ENCODE results near the gene IGLL1.
A peak's percentile ranks its signal among the peaks of the same experiment; 100 is the strongest.
"Not testable (repeated sequence)": the region's sequence is repeated elsewhere in the genome, so short reads cannot be mapped to it uniquely, and the experiment has no call there.

Gene IGLL1

GRCh38 chr22:23579870-23580575 lies at the start of gene IGLL1:
Gene IGLL1 (minus strand): TSS chr22:23580290. CDS start chr22:23580190, 100 bp downstream.
- DNase-seq = no peak

DNA sequence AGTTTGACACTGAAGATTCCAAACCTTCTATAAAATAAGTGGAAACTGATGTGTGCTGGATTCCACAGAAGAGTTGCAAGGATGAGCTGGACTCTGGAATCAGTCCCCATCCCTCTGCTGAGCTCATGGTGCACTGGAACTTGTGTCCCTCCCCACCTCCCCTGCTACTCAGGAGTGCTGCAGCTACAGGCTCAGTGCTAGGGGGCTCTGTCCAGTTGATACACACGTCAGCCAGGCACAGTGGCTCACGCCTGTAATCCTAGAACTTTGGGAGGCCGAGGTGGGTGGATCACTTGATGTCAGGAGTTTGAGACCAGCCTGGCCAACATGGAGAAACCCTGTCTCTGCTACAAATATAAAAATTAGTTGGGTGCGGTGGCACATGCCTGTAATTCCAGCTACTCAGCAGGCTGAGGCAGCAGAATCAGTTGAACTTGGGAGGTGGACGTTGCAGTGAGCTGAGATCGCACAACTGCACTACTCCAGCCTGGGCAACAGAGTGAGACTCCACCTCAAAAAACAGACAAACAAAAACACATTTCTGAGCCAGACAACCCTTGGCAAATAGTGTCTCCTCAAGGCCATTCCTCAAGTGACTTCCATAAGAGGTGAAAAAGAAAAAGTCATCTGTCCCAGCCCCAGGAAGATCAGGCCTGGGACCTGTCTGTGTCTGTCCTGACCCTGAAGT lies 48.1 kb upstream of the IGLL1 start:
- DNase-seq = not testable (repeated sequence)

DNA sequence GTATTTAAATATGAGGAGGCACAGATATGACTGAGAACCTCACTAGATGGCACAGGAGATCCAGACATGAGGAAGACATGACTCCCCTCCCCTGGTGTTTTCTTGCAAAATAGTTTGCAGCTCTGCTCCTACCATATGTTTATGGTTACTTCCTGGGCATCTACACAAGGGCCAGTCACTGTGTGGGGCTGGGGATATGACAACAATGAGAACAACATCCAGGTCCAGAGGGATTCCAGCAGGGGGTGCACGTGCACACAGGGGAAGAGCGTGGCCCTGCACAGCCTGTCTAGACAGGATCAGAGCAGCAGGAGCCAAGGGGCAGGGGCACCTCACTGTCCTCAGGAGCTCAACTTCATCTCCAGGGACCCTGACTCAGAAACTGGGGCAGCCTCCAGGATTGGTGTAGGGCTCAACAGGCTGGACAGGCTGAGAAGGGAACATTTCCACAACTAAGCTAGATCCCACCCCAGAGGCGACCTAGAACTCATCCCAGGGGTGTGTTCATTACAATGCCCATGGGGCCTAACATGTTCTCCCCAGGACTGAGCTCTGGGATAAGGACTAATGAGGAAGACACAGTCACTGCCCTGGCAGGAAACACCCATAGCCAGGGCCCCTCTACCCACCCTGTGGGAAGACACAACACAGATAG lies 47.4 kb upstream of the IGLL1 start:
- peak; percentile 74 for DNase-seq

GRCh38 chr22:23626286-23626975 lies 46.3 kb upstream of the IGLL1 start:
- no peak for DNase-seq

GRCh38 chr22:23622634-23623033 lies 42.5 kb upstream of the IGLL1 start:
- DNase-seq = no peak

DNA sequence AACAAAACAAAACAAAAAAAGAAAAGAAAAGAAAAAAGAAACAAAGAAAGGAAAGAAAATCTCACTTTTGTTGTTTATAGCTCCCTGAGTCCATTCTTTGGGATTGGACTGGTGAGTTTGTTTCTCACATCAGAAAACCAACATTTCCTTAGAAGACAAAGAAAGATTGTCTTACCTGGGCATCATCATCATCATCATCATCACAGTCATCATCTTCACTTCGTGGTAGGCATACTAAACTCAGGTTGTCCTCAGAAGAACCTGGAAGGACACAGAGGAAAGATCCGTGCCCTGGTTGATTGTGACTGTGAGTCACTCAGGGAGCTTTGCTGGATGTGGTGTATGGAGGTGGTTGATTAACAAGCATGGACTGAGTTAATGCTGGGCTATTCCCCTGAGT lies 41.8 kb upstream of the IGLL1 start:
- not testable (repeated sequence) for DNase-seq

DNA sequence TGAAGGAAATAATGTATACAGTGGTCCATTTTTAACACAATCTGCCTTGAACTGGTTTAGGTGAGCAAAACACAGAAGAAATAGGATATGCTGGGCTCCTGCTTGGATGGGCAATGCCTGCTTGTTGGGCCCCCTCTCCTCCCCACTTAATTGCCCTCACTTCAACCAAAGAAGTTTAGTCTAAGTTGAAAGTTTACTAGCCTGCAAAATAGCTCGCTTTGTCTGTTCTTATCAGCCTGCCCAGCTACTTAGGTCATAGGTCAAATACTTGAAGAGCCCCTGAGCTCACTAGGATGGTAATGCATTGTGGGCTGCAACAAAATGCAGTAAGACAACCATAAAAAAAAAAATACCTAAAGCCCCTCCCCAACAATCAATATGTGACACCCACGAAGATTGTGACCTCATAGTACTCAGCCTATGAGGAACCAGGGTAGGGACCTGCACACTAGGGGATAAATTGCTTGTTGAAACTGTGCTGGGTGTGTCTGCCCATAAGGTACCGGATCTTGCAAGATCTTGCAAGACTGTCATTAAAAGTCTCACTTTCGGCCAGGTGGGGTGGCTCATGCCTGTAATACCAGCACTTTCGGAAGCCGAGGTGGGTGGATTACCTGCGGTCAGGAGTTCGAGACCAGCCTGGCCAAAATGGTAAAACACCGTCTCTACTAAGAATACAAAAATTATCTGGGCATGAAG lies 41.1 kb upstream of the IGLL1 start:
- DNase-seq = no peak

- DNase-seq = no peak
These were observed 33.3 kb upstream of the IGLL1 start for GRCh38 chr22:23613193-23613972.

DNA sequence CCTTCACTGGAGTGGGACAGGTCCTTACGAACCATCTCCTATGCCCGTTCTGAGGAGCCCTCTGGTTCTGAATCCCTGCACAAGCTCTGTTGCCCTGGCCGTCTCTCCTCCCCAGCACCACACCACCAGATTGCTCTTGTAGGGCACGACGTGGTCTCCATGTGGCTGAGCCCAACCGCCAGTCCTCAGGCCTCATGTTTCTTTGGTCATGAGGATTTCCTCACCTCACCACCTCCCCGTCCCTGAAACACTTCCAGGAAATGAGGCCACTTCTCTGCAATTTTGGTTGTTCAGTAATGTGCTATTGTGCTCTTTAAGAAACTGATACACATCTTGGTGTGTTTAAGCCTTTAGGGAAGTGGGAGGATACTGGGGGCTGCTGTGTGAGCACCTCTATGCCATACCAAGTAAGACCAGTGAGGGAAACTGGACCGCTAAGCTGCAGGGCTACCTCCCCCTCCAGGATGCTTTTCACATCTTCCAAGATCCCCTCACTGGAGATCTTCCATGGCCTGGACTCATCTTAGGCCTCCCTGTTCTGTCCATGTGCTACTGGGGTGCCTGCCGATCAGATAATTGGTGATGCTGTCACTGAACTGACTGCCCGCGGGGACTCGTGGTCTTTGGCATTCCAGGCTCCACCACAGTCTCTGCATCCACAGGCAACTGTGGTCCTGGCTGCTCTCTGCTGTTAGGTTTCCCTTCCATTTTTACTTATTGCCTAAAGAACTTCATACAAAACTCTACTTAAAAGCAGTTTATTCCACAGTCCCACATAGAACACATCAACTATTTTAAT lies 30.1 kb upstream of the IGLL1 start:
- DNase-seq = no peak

DNA sequence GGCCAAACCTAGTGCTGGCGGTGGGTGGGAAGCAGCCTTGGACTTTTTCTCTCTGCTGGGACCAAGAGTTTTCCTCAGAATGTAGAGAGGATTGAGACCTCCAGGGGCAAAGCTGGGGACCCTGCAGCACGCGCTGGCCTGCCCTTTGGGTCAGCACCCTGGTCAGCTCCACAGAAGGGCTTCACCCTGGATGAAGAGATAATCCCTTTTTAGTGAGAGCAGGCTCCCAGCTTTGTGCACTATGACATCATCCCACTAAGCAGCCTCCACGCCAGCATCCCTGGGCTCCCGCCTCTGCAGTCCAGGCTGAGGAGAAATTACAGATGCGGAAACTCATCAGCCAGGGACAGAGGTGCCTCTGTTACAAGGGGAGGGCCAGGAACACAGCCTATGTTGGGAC lies 28.5 kb upstream of the IGLL1 start:
- DNase-seq = no peak

- no peak for DNase-seq
These were observed 26.4 kb upstream of the IGLL1 start for GRCh38 chr22:23606204-23607131.

DNA sequence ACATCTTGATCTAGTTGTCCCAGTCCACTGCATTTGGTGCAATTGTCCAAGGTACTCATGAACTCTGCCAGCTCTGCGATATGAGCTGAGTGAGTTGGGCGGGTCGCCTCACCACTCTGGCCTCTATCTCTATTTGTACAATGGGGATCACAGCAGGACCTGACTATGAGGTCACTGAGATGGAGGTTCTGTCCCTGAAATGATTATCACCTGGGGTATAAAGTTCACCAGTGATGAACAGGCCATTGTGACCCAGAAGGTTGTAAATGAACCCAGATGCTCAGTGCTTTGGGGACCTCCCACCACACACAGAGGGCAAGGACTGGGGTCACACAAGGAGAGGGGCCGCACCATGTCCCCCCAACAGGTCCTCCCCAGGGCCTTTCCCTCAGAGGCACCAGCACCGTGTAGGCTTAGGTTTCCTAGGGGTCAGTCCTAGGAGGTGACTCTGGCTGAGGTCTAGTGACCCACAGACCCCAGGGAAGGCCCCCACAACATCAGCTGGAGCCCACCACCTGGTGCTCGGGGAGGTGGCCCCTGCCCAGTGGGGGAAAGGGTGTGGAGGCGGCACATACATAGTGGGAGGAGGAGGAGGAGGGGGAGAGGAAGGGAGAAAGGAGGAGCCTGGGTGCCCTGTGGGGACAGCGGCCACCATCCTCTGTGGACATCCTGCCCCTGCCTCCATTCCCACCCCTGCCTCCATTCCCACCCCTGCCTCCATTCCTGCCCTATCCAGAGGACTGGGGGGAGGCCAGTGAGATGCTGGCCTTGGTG lies 25.0 kb upstream of the IGLL1 start:
- no peak for DNase-seq

DNA sequence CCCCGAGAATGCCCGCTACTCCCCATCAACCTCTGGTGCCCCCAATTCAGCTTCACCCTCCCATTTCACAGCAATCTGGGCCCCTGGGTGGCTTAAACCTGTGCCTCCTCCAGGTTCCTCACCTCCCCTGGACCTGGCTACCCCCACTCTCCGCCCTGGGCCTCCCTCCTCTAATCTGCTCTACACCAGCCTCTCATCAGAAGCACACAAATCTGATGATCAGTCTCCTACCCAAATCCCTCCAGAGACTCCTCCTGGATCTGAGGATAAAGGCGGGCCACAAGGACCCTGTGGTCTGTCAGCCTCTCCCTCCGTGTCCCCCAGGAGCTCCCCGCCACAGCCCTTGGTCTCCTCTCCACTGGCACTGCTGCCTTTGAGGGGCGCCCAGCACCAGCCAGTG lies 23.2 kb upstream of the IGLL1 start:
- no peak for DNase-seq

DNA sequence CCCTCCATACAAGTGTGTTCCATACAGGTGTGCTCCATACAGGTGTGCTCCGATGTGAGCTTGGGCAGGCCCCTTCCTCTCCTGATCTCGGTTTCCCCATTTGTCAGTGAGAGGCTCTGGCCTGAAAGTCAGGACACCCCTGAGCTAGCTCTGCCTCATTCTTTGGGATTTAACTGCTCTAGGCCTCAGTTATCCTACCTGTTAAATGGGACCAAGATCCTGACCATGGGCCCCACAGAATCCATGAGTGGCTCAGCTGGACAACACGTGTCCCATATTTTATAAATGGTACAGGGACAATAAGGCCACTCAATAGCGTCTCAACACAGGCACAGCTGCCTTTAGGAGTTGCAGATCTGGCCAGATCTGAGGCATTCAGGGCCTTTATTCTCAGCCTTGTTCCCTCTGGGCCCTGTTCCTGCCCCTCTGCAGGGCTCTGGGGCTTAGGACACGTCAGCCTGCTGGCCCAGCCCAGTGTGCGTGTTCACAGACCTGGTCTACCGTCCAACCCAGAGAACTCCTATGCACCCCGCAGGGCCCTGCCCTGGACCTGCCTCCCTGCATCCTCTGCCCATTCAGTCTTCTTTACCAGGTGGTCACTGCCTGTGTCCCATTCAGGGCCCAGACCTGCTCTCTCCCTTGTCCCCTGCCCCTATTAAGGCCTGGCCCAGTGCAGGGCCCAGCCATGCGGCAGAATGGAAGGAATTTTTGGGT lies 18.9 kb upstream of the IGLL1 start:
- no peak for DNase-seq

DNA sequence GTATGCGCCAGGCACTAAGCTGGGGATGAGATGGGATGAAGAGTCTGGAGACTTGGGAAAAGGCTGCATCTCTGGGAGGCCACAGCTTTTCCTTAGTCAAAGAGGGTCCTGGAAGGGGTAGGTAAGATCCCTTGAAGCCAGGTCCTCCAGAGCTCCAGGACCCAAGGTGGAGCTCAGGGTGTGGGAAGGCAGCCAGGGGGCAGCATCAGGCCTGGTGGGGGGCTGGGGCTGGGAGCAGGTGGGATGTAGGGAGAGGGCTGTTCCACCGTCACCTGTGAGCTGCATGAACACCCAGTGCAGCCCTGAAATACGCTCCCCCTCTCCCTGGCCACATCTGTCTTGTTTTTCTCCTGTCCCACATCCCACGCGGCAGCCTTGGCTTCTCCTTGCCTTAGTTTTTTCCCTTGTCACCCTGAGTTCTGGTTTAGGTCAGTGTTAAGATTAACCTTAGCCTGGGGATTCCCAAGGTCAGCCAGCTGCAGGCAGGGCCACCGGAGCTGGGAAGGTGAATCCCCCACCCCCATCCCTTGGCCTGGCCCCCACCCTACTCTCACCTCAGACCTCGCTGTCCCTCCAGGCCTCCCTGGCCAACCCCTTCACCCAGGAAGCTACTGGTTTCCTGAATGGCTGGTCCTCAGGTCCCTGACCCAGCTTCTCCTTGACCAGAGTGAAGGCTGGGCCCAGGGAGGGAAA lies 17.6 kb upstream of the IGLL1 start:
- DNase-seq = not testable (repeated sequence)

DNA sequence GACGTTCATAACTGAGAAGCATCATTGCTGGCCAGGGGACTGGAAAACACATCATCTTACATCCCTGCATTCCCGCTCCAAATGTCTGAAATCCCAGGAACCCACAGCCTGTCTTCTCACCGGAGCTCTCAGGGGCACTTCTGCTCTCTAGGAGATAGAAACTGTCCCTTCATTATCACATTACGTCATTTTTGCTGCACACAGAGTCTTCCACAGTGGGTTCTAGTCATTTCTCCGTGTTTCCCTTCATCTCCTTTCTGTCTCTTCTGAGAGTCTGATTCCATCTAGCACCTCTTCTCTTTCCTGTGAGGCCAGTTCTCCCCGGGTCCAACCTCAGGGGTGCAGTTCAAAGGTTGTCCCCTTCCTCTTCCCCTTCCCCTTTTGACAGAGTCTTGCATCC lies 15.8 kb upstream of the IGLL1 start:
- DNase-seq = not testable (repeated sequence)

GRCh38 chr22:23591846-23592245 lies 11.8 kb upstream of the IGLL1 start:
- no peak for DNase-seq

Measured in activated CD8-positive, alpha-beta memory T cell treated with anti-CD3 and anti-CD28 coated beads for 24 hours (primary cell).